HepG2 (cell line): ENCODE measurements around the gene NAT9. TPM values are rescaled to one million over a fixed set of nuclear protein-coding genes. Genes with fewer than 3 reads are reported as not detected.

ENCODE experiments used
- HNF4G ChIP-seq, 2 experiments: sonication (generic) in 1 of 2; formaldehyde crosslinking in 1 of 2; IDR thresholded peaks; 2 replicates each; pipeline versions ENCODE4 v1.4.0 to v1.6.1; 2011 to 2020; ENCODE audit warnings: borderline replicate concordance in 2 of 2, low read depth in 2 of 2, mild to moderate bottlenecking in 2 of 2, low read length in 1 of 2, missing genetic modification reagents in 1 of 2, moderate library complexity in 1 of 2
- KLF6 ChIP-seq: IDR thresholded peaks from 2 replicates; pipeline ENCODE4 v1.8.0; 2016; ENCODE audit warnings: missing biosample characterization, missing genetic modification reagents
- MEF2D ChIP-seq: sonication (generic); formaldehyde crosslinking; IDR thresholded peaks from 2 replicates; pipeline ENCODE4 v1.5.1; 2020; ENCODE audit warnings: mild to moderate bottlenecking, missing genetic modification reagents
- RARG ChIP-seq: sonication (generic); formaldehyde crosslinking; IDR thresholded peaks from 2 replicates; pipeline ENCODE4 v1.4.0; 2020; ENCODE audit warnings: low read depth, mild to moderate bottlenecking, missing genetic modification reagents
- SMYD3 ChIP-seq: sonication (generic); formaldehyde crosslinking; IDR thresholded peaks from 2 replicates; pipeline ENCODE4 v1.8.1; 2023; ENCODE audit warnings: mild to moderate bottlenecking, missing genetic modification reagents
- SOX5 ChIP-seq: IDR thresholded peaks from 2 replicates; pipeline ENCODE4 v1.6.1; 2016; ENCODE audit warnings: borderline replicate concordance
- ZHX2 ChIP-seq, 2 experiments: sonication (generic) in 1 of 2; formaldehyde crosslinking in 1 of 2; IDR thresholded peaks; 2 replicates each; pipeline versions ENCODE4 v1.6.1 to v1.9.0; 2014 to 2022; ENCODE audit warnings: antibody characterized with exemption in 1 of 2, borderline replicate concordance in 1 of 2, inconsistent platforms in 1 of 2, low read depth in 1 of 2, missing genetic modification reagents in 1 of 2
- ZNF18 ChIP-seq: sonication (generic); formaldehyde crosslinking; IDR thresholded peaks from 2 replicates; pipeline ENCODE4 v1.8.0; 2022; ENCODE audit warnings: mild to moderate bottlenecking, missing genetic modification reagents; ENCODE audit not compliant: insufficient replicate concordance
- ZNF652 ChIP-seq: IDR thresholded peaks from 2 replicates; pipeline ENCODE4 v1.6.1; 2016; ENCODE audit warnings: low read depth, borderline replicate concordance
- polyA plus RNA-seq, 8 experiments: library from polyadenylated mRNA; depleted of rRNA in 3 of 8; stranded (reverse) in 7 of 8; unstranded in 1 of 8; fragments of >200 nt; fragmentation: Illumina TruSeq in 4 of 8; extraction: Trizol in 4 of 8; gene quantifications; 2 replicates each; pipeline versions ENCODE4 v1.2.1 to v1.2.3, GENCODE V29; 2011 to 2016; ENCODE audit warnings: low read depth in 4 of 8, missing spikeins in 1 of 8, mixed read lengths in 1 of 8; ENCODE audit not compliant: insufficient read depth in 1 of 8
- total RNA-seq, 5 experiments: library from RNA; depleted of rRNA; stranded (reverse); fragments of >200 nt; fragmentation: Illumina TruSeq; extraction: Trizol; gene quantifications; 2 replicates each; pipeline ENCODE4 v1.2.3, GENCODE V29; 2016; ENCODE audit warnings: low read depth in 1 of 5
- TF ChIP-seq, protein P1 (sequence below): sonication (generic); formaldehyde crosslinking; IDR thresholded peaks from 2 replicates; pipeline ENCODE4 v1.4.0; 2020; ENCODE audit warnings: missing genetic modification reagents, borderline replicate concordance
- TF ChIP-seq, protein P2 (sequence below): sonication (generic); formaldehyde crosslinking; IDR thresholded peaks from 2 replicates; pipeline ENCODE4 v1.4.0; 2020; ENCODE audit warnings: missing genetic modification reagents, low read depth, mild to moderate bottlenecking, borderline replicate concordance
- TF ChIP-seq, protein P3 (sequence below): sonication (generic); formaldehyde crosslinking; IDR thresholded peaks from 2 replicates; pipeline ENCODE4 v1.4.0; 2020; ENCODE audit warnings: missing genetic modification reagents

NAT9 gene
- total and polyA plus RNA-seq, 2 of the 13 experiments (the other 11 are each of a cell fraction or from before 2014, with no cell fraction given): 39.7 to 44.2 TPM

GRCh38 chr17:74760404-74761105 is 15.6 kb downstream of the NAT9 start (continued):
- TF ChIP-seq, protein P1, sequence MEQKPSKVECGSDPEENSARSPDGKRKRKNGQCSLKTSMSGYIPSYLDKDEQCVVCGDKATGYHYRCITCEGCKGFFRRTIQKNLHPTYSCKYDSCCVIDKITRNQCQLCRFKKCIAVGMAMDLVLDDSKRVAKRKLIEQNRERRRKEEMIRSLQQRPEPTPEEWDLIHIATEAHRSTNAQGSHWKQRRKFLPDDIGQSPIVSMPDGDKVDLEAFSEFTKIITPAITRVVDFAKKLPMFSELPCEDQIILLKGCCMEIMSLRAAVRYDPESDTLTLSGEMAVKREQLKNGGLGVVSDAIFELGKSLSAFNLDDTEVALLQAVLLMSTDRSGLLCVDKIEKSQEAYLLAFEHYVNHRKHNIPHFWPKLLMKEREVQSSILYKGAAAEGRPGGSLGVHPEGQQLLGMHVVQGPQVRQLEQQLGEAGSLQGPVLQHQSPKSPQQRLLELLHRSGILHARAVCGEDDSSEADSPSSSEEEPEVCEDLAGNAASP: peak; percentile 42; the same call in 1 of the 2 replicates
- TF ChIP-seq ZHX2 (IDR thresholded peaks at IDR 0.05; ENCODE audit: low read depth) (no peak), ZHX2 (CRISPR knock-in tag; IDR thresholded peaks at IDR 0.05; ENCODE audit: borderline replicate concordance) (no peak), HNF4G (IDR thresholded peaks at IDR 0.05; ENCODE audit: borderline replicate concordance, low read depth, low read length) (no peak), HNF4G (CRISPR knock-in tag; IDR thresholded peaks at IDR 0.05; ENCODE audit: borderline replicate concordance, low read depth) (no peak), ZNF652 (CRISPR knock-in tag) (no peak), SOX5 (peak; percentile 61; the same call in 1 of the 2 replicates), RARG (no peak), ZNF18 (CRISPR knock-in tag) (no peak), MEF2D (0 out of 2 replicates have a peak, but pooled peaks have one; percentile 12), SMYD3 (CRISPR knock-in tag) (no peak), KLF6 (CRISPR knock-in tag) (no peak)
- TF ChIP-seq, protein P2, sequence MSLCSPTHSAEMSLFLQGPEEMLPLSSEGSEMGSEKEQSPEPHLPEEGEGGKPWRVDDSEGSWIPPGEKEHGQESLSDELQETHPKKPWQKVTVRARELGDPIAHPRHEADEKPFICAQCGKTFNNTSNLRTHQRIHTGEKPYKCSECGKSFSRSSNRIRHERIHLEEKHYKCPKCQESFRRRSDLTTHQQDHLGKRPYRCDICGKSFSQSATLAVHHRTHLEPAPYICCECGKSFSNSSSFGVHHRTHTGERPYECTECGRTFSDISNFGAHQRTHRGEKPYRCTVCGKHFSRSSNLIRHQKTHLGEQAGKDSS (CRISPR knock-in tag): 0 out of 2 replicates have a peak, but pooled peaks have one; percentile 34
- TF ChIP-seq, protein P3, sequence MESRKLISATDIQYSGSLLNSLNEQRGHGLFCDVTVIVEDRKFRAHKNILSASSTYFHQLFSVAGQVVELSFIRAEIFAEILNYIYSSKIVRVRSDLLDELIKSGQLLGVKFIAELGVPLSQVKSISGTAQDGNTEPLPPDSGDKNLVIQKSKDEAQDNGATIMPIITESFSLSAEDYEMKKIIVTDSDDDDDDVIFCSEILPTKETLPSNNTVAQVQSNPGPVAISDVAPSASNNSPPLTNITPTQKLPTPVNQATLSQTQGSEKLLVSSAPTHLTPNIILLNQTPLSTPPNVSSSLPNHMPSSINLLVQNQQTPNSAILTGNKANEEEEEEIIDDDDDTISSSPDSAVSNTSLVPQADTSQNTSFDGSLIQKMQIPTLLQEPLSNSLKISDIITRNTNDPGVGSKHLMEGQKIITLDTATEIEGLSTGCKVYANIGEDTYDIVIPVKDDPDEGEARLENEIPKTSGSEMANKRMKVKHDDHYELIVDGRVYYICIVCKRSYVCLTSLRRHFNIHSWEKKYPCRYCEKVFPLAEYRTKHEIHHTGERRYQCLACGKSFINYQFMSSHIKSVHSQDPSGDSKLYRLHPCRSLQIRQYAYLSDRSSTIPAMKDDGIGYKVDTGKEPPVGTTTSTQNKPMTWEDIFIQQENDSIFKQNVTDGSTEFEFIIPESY: 0 out of 2 replicates have a peak, but pooled peaks have one; percentile 8
